GM19023 (cell line): ENCODE measurements around the gene MYCL.
"Not testable (repeated sequence)": the region's sequence is repeated elsewhere in the genome, so short reads cannot be mapped to it uniquely, and the experiment has no call there.

ENCODE experiments used
- ATAC-seq: cut with Tn5 transposase; IDR thresholded peaks from one replicate; pipeline ENCODE4 v1.9.1; 2021; ENCODE audit warnings: mild to moderate bottlenecking, moderate library complexity; ENCODE audit not compliant: unreplicated experiment

Gene MYCL

GRCh38 chr1:39892601-39893595 is 8.8 kb downstream of the MYCL start:
- no peak for ATAC-seq

- no peak for ATAC-seq
Measured at GRCh38 chr1:39890880-39891279, 10.8 kb downstream of the MYCL start.

DNA sequence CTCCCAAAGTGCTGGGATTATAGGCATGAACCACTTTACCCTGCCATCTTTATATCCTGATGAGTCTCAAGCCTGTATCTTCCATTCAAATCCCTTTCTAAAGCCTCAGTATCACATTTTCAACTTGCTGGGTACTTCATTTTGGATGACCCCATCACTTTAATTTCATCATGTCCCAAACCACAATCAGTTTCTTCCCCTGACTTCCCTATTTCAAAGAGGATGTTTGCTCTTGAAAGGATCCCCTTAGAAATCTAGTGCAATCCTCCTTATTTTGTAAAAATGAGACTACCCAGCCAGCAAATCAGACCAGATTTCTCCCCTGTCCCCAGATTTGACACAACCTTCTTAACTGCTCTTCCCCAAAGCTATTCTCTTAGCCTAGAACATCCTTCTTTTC is 11.4 kb downstream of the MYCL start:
- ATAC-seq = no peak

GRCh38 chr1:39886757-39887231 is 14.9 kb downstream of the MYCL start:
- no peak for ATAC-seq

DNA sequence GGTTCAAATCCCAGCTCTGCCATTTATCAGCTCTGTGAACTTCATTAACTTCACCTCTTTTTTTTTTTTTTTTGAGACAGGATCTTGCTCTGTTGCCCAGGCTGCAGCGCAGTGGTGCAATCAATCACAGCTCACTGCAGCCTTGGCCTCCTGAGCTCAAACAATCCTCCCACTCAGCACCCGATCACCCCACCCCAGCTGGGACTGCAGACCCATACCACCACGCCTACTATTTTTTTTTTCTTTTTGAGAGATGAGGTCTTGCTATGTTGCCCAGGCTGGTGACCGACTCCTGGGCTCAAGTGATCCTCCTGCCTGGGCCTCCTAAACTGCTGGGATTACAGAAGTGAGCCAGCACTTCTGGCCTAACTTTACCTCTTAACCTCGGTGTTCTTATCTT is 16.2 kb downstream of the MYCL start:
- no peak for ATAC-seq

DNA sequence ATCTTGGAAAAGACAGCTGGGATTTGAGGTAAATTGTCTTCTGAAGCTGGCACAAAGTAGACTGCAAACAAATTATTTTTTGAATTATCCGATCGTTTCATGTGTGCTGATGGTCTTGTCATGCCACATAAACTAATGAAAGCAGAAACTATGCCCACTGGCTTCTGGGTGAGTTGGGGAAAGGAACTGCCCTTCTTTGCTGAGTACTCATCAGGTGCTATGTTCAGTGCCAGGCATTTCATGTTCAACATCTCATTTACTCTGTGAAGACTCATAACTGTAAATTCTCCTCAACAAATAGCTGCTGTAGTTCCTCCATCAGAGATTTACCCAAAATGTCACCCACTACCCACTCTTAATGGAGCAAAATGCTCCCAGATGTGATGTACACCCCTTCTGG is 19.6 kb downstream of the MYCL start:
- ATAC-seq = no peak

DNA sequence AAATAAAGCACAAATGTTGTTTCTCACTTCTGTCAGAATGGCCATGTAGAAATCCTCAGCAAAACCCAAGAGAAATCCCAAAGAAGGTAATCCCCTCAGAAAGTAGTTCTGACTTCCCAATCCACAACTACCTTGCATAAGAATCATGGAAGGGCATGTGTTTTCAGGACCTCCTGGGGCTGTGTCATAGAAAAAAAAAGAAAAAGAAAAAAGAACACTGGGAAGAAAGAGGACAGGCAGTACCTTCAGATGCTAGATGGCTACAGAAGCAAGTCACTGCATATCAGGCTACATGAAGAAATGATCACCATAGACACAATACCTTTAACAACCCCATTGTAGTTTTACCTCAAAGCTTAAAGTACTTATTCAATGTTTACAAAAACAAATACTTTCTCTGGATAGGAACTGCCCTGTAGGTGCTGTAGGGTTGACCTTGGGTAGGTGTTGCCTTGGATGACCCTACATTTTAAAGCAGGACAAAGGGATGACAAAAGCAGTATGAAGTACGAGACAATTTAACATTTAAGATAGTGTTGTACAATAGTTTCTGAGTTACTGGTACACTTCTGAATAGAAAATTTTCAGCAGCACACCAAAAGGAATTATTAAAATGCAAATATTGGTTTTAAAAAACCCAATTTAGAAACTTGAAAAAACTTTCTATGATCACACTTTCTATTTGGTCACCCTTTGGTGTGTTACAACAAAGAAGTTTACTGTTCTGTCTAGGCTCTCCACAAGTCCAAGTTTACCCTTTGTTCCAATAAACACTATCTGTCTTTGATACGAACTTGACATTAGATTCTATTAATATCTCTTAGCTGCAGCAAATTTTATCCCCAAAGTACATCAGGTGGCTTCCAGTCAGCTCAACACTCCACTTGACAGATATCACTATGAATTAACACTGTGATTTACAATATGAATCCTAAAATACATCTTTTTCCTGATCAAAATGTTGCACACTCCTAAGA is 23.4 kb downstream of the MYCL start:
- ATAC-seq = no peak

DNA sequence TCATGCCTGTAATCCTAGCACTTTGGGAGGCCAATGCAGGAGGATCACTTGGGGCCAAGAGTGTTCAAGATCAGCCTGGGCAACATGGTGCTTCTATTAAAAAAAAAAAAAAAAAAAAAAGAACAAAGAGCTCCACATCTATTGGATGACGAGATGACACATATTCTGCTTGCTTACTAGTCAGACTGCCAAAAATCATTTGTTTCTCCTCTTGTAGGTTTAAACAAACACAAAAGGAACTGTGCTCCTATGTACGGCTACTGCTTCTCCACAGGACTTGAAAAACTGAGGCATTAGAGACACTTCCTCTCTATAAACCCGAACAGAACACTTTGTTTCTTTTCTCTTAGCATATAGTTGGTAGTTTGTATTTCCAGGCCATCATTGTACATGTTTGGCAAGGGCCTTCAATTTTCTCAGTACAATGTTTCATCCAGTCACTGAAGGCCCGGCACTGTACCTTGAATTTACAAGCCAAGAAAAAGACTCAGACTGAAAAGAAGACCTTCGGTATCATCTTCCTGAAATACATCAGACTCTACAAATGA is 24.4 kb downstream of the MYCL start:
- no peak for ATAC-seq

DNA sequence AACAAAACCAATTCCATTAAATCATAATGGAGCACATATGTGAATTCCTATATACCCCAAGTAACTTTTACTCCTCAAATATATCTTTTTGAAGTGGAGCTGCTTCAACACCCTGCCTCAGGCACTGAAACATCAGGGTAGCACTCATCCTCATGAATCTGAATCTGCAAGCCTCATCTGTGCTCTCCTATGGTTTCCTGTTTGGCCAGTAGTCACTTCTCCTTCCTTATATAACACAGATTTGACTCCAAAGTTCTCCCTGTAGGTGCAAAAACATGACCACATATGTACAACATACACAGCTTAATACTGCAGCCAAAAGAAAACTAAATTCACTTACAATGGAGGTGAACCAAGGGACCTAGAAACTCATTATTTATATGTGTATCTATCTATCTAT is 25.6 kb downstream of the MYCL start:
- no peak for ATAC-seq

- no peak for ATAC-seq
Measured at GRCh38 chr1:39872698-39873097, 29.0 kb downstream of the MYCL start.

GRCh38 chr1:39871796-39872195 is 29.9 kb downstream of the MYCL start:
- no peak for ATAC-seq

GRCh38 chr1:39871043-39871442 is 30.7 kb downstream of the MYCL start:
- not testable (repeated sequence) for ATAC-seq

DNA sequence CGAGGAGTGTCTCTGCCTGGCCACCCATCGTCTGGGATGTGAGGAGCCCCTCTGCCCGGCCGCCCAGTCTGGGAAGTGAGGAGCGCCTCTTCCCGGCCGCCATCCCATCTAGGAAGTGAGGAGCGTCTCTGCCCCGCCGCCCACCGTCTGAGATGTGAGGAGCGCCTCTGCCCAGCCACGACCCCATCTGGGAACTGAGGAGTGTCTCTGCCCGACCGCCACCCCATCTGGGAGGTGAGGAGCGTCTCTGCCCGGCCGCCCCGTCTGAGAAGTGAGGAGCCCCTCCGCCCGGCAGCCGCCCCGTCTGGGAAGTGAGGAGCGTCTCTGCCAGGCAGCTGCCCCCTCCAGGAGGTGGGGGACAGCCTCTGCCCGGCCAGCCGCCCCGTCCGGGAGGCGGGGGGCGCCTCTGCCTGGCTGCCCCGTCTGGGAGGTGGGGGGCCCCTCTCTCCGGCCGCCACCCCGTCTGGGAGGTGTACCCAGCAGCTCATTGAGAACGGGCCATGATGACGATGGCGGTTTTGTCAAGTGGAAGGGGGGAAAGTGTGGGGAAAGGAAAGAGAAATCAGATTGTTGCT is 32.1 kb downstream of the MYCL start:
- ATAC-seq = not testable (repeated sequence)

DNA sequence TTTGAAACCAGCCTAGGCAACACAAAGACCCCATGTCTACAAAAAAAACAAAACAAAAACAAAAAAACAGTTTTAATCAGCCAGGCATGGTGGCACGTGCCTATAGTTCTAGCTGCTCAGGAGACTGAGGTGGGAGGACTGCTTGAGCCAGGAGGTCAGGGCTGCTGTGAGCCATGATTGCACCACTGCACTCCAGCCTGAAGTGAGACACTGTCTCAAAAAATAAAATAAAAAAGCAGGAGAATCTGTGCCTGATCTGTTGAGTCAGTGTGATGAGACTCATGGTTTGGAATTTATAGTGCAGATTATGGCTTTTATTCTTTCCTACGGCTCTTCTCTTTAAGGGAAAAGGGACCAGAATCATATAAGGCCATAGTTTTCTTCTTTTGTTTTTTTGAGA is 35.0 kb downstream of the MYCL start:
- no peak for ATAC-seq

DNA sequence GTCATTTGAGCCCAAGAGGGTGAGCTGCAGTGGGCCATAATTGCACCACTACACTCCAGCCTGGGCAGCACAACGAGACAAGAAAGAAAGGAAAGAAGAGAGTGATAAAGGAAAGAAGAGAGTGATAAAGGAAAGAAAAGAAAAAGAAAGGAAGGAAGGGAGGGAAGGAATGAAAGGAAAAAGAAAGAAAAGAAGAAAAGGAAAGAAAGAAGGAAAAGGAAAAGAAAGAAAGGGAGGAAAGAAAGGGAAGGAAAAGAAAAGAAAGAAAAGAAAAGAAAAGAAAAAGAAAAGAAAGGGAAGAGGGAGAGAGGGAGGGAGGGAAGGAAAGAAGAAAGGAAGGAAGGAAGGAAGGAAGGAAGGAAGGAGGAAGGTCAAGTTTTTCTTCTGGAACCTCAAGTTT is 36.0 kb downstream of the MYCL start:
- no peak for ATAC-seq

- ATAC-seq = no peak
Measured at GRCh38 chr1:39863177-39863576, 38.5 kb downstream of the MYCL start.

GRCh38 chr1:39861003-39861402 is 40.7 kb downstream of the MYCL start:
- ATAC-seq = no peak

- no peak for ATAC-seq
Measured at GRCh38 chr1:39859859-39860812, 41.6 kb downstream of the MYCL start.

- no peak for ATAC-seq
Measured at GRCh38 chr1:39858315-39858714, 43.4 kb downstream of the MYCL start.
